GM18526 (cell line): Measurements from ENCODE around the gene LAMC2.

Experiments used
- POLR2A ChIP-seq: IDR thresholded peaks from 3 replicates; pipeline ENCODE4 v1.6.1; 2011; ENCODE audit not compliant: insufficient read length; ENCODE audit errors: extremely low read depth

Gene LAMC2

GRCh38 chr1:183197762-183198161 is 11.7 kb downstream of the LAMC2 start:
- TF ChIP-seq POLR2A: no peak

GRCh38 chr1:183198463-183198862 is 12.4 kb downstream of the LAMC2 start:
- TF ChIP-seq POLR2A: no peak

GRCh38 chr1:183199304-183199703 is 13.2 kb downstream of the LAMC2 start:
- no peak for TF ChIP-seq POLR2A

DNA sequence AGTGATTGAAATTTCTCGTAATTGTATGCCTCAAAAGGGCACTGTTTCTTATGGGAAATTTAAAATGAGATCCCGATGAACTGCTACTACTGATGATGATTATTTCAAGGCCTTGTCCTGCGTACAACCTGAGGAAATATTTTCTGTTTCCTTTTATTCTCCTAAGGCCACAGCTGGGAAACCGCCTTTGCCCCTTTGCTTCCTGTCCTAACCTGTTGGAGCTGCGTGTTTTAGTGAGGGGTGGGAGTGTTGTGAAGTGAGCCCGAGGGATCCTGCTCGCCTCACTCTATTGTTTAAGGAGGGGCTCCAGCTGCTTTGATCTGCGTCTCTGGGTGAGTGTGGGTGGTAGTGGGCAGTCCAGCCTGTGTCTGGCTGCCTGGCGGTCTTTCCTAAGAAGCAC is 14.4 kb downstream of the LAMC2 start:
- TF ChIP-seq POLR2A: no peak

- no peak for TF ChIP-seq POLR2A
Measured at GRCh38 chr1:183203094-183203493, 17.0 kb downstream of the LAMC2 start.

DNA sequence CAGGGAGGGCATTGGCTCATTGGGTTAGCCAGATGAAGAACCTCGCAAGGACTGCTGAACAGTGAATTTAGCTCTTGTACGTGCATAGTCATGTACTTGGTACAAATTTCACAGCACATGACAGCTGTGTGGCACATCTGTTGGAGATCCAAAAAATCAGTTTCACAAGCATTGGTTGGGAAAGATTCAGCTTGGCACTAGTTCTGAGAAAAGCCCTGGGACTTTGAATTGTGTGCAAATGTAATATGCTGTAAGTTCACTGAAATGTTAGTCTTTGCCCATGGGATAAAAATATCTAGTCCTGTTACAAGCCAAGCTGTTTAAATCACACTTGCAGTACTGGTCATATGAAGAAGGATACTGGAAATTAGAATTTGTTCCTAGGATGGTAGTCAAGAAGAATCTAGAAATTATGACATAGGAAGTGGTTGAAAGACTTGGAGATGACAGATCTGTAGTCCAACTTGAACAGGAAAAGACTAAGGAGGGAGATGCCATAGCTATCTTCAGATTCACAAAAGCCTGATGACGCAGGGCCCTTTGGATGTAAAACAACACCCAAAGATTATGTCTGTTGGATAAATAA is 19.2 kb downstream of the LAMC2 start:
- TF ChIP-seq POLR2A: no peak

- TF ChIP-seq POLR2A: no peak
Measured at GRCh38 chr1:183206538-183207122, 20.6 kb downstream of the LAMC2 start.

GRCh38 chr1:183209533-183210158 is 23.6 kb downstream of the LAMC2 start:
- no peak for TF ChIP-seq POLR2A

DNA sequence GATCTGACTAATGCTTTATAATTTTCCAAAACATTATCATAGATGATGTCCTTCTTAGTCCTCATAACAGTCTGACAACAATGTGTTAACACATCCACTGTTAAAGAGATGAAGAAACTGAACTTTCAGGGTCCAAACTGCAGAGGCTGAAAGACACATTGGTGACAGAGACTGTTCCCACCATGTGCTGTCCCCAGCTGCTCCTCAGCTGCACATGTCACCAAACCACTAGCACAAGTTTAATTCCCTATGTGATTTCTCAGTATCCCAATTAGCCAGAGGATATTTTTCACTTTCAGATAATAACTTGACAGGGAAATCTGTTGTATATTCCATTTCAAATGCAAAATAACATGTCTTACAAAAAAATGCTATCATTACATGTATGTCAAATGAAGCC is 24.6 kb downstream of the LAMC2 start:
- no peak for TF ChIP-seq POLR2A

GRCh38 chr1:183212870-183213269 is 26.8 kb downstream of the LAMC2 start:
- TF ChIP-seq POLR2A: no peak

- no peak for TF ChIP-seq POLR2A
Measured at GRCh38 chr1:183214021-183214970, 28.2 kb downstream of the LAMC2 start.

DNA sequence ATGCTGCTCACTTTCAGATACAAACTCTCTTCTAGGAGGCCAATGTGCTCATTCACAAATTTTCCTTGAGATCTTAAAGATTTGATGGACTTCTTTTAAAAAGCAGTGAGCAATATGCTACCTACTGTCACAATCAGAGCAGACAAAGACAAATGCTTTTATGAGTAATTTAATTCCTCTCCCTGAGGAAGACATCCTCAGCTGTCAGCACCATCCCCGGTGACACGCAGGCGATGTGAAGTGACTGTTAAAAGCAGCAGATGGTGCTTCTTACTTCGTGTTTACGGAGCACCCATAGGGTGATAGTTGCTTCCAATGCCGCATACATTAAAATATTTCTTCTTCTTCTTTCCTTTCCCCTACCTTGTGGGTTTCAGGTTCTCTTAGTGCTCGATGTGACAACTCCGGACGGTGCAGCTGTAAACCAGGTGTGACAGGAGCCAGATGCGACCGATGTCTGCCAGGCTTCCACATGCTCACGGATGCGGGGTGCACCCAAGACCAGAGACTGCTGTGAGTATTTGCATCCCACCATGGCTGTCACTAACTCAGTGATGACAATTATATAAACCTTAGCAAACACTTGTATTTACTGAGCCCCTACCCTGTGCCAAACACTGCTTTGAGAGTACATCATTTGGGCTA is 29.1 kb downstream of the LAMC2 start:
- TF ChIP-seq POLR2A: no peak

DNA sequence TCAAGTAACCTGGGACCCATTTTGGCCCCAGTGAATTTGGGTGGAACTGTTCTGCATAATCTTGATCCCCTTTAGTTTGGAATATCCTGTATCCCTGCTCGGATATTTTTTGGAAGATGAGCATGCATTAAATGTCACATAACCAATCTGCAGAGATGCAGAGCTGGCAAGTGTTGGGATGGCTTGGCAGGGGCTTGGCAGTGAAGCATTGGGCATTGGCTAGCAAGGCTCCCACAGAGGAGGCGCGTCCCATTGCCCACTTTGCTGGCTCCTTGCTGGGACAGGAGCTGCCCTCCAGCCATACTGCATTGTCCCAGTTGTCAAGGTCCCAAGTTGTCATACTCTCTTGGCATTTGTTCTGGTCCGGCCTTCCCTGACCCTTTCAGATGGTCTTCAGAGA is 29.9 kb downstream of the LAMC2 start:
- no peak for TF ChIP-seq POLR2A

- no peak for TF ChIP-seq POLR2A
Measured at GRCh38 chr1:183218027-183218618, 32.1 kb downstream of the LAMC2 start.
